Panc1 (cell line): ENCODE data around the gene HUNK. TPM values are rescaled to one million over a fixed set of nuclear protein-coding genes. Genes with fewer than 3 reads are reported as not detected.

ENCODE experiments used
- ATAC-seq: fragments of 200-7000 bp; cut with Tn5 transposase; 2 replicates; pipeline ENCODE4 v1.9.1; 2020; ENCODE audit warnings: mild to moderate bottlenecking, moderate library complexity
- BruUV-seq: library from RNA; stranded (reverse); fragments of 400-500 nt; replicated peaks from 2 replicates; lab custom pipeline; 2021; lab: Mats Ljungman, UMichigan
- CTCF ChIA-PET: fragments of 300-600 bp; sonication (Branson Sonifier 250); formaldehyde crosslinking; loops from one replicate; lab custom pipeline; 2022; ENCODE audit warnings: antibody characterized with exemption; lab: Charles Lee
- POLR2A ChIA-PET: fragments of 300-600 bp; sonication (Branson Sonifier 250); formaldehyde crosslinking; loops from one replicate; lab custom pipeline; 2022; ENCODE audit warnings: antibody characterized with exemption; lab: Charles Lee
- DNase-seq: peaks from one replicate; pipeline ENCODE4 v3.0.0-alpha.2; 2010; ENCODE audit warnings: low read depth, low spot score
- H3K27ac ChIP-seq: 2 replicates; pipeline ENCODE4 v1.5.1; 2011; ENCODE audit warnings: mild to moderate bottlenecking, low read length, inconsistent platforms
- H3K27me3 ChIP-seq: fragments of 200-500 bp; sonication (Bioruptor generic); 2 replicates; pipeline ENCODE4 v1.6.0; 2014; ENCODE audit warnings: low read length, inconsistent platforms; ENCODE audit not compliant: control insufficient read depth, insufficient read depth
- H3K36me3 ChIP-seq: fragments of 200-500 bp; sonication (Bioruptor generic); 2 replicates; pipeline ENCODE4 v1.5.1; 2014; ENCODE audit warnings: inconsistent platforms, mild to moderate bottlenecking, low read length, moderate library complexity; ENCODE audit not compliant: control insufficient read depth, insufficient read depth
- H3K4me1 ChIP-seq: 2 replicates; pipeline ENCODE4 v1.5.1; 2011; ENCODE audit warnings: inconsistent platforms, mild to moderate bottlenecking, low read length, moderate library complexity; ENCODE audit not compliant: control insufficient read depth, insufficient read depth
- H3K4me3 ChIP-seq, 2 experiments: 2 replicates each; pipeline ENCODE4 v1.5.1; 2011 to 2012; ENCODE audit warnings: low read depth in 2 of 2, low read length in 2 of 2, mild to moderate bottlenecking in 2 of 2, inconsistent platforms in 1 of 2, moderate library complexity in 1 of 2
- H3K9me3 ChIP-seq: fragments of 200-500 bp; sonication (Bioruptor generic); 2 replicates; pipeline ENCODE4 v1.5.1; 2014; ENCODE audit warnings: low read depth, mild to moderate bottlenecking, inconsistent platforms, low read length, moderate library complexity; ENCODE audit not compliant: control insufficient read depth, insufficient read depth
- POLR2AphosphoS5 ChIP-seq: IDR thresholded peaks from 2 replicates; pipeline ENCODE4 v1.6.1; 2012; ENCODE audit warnings: mild to moderate bottlenecking, low read depth, low read length, moderate library complexity
- SIN3A ChIP-seq: IDR thresholded peaks from 2 replicates; pipeline ENCODE4 v1.6.1; 2012; ENCODE audit warnings: low read depth, mild to moderate bottlenecking, low read length, moderate library complexity, borderline replicate concordance; ENCODE audit not compliant: insufficient read depth
- TCF7L2 ChIP-seq: IDR thresholded peaks from 2 replicates; pipeline ENCODE4 v1.6.1; 2011; ENCODE audit warnings: mild to moderate bottlenecking, low read depth, low read length, inconsistent platforms
- in situ Hi-C: cut with HindIII; loops from 2 replicates; pipeline ENCODE4 v1.10.0; 2016; ENCODE audit warnings: low sequenced_read_pairs, low pct_unique_long_range_greater_than_20kb
- intact Hi-C: fragments of 100-400 bp; cut with micrococcal nuclease; formaldehyde crosslinking; loops from one replicate; pipeline ENCODE4 v1.10.0; 2022; ENCODE audit not compliant: unreplicated experiment
- total RNA-seq: library from RNA; stranded (reverse); gene quantifications from one replicate; pipeline ENCODE4 v1.2.1, GENCODE V29; 2021; ENCODE audit not compliant: unreplicated experiment
- TF ChIP-seq, protein P1 (sequence below), 2 experiments: IDR thresholded peaks; 2 replicates each; pipeline ENCODE4 v1.6.1; 2011 to 2012; ENCODE audit warnings: low read depth in 2 of 2, control low read depth in 1 of 2, low read length in 1 of 2, mild to moderate bottlenecking in 1 of 2, moderate library complexity in 1 of 2; ENCODE audit not compliant: insufficient read depth in 1 of 2
- TF ChIP-seq, protein P2 (sequence below): fragments of 450-650 bp; IDR thresholded peaks from 2 replicates; pipeline ENCODE4 v1.5.1; 2017; ENCODE audit warnings: mild to moderate bottlenecking

The HUNK gene
- total RNA-seq, 1 experiment from 2014 or later, result 0.05 TPM

DNA sequence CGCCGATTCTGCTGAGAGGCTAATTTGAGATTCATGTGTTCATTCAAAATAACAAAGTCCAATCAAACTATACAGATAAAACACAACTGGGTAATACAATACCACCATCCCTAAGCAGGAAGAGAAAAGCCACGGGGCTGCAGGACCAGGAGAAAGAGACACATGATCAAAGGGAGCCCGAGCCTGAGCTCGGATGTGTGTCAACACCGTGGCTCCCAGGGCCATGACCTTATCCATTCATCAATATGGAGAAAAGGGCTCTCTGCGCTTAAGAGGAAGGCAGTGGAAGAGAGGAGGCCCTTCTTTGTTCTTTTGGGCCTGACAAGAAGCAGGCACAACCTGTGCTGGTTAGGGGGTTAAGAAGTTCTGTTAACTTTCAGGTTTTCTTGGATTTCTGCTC, 56.7 kb downstream of the HUNK start:
- Histone ChIP-seq H3K36me3 (no peaks in the 10 kb centered on the region), H3K9me3 (no peaks in the 10 kb centered on the region), H3K27me3 (0 out of 2 replicates have a peak, but pooled peaks cover 2% of the 10 kb centered on the region), H3K27ac (no peak overlapping the region), H3K4me1 (no peaks in the 10 kb centered on the region), H3K4me3 (no peak overlapping the region)
- ChIA-PET POLR2A (no interaction called here), CTCF (no interaction called here)
- ATAC-seq (no peak), DNase-seq (no peak)
- no peak for TF ChIP-seq SIN3A
- TF ChIP-seq, protein P1, sequence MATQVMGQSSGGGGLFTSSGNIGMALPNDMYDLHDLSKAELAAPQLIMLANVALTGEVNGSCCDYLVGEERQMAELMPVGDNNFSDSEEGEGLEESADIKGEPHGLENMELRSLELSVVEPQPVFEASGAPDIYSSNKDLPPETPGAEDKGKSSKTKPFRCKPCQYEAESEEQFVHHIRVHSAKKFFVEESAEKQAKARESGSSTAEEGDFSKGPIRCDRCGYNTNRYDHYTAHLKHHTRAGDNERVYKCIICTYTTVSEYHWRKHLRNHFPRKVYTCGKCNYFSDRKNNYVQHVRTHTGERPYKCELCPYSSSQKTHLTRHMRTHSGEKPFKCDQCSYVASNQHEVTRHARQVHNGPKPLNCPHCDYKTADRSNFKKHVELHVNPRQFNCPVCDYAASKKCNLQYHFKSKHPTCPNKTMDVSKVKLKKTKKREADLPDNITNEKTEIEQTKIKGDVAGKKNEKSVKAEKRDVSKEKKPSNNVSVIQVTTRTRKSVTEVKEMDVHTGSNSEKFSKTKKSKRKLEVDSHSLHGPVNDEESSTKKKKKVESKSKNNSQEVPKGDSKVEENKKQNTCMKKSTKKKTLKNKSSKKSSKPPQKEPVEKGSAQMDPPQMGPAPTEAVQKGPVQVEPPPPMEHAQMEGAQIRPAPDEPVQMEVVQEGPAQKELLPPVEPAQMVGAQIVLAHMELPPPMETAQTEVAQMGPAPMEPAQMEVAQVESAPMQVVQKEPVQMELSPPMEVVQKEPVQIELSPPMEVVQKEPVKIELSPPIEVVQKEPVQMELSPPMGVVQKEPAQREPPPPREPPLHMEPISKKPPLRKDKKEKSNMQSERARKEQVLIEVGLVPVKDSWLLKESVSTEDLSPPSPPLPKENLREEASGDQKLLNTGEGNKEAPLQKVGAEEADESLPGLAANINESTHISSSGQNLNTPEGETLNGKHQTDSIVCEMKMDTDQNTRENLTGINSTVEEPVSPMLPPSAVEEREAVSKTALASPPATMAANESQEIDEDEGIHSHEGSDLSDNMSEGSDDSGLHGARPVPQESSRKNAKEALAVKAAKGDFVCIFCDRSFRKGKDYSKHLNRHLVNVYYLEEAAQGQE (IDR thresholded peaks at IDR 0.05; ENCODE audit: insufficient read depth in 1 of 2, low read depth in 2 of 2, low read length in 1 of 2), result no peak
- TF ChIP-seq POLR2AphosphoS5, result no peak
- TF ChIP-seq, protein P2, sequence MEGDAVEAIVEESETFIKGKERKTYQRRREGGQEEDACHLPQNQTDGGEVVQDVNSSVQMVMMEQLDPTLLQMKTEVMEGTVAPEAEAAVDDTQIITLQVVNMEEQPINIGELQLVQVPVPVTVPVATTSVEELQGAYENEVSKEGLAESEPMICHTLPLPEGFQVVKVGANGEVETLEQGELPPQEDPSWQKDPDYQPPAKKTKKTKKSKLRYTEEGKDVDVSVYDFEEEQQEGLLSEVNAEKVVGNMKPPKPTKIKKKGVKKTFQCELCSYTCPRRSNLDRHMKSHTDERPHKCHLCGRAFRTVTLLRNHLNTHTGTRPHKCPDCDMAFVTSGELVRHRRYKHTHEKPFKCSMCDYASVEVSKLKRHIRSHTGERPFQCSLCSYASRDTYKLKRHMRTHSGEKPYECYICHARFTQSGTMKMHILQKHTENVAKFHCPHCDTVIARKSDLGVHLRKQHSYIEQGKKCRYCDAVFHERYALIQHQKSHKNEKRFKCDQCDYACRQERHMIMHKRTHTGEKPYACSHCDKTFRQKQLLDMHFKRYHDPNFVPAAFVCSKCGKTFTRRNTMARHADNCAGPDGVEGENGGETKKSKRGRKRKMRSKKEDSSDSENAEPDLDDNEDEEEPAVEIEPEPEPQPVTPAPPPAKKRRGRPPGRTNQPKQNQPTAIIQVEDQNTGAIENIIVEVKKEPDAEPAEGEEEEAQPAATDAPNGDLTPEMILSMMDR, result no peak
- no peak for TF ChIP-seq TCF7L2
- BruUV-seq, result no TSS peak
- in situ Hi-C loops, result no loop called here
- intact Hi-C loops, result no loop called here

DNA sequence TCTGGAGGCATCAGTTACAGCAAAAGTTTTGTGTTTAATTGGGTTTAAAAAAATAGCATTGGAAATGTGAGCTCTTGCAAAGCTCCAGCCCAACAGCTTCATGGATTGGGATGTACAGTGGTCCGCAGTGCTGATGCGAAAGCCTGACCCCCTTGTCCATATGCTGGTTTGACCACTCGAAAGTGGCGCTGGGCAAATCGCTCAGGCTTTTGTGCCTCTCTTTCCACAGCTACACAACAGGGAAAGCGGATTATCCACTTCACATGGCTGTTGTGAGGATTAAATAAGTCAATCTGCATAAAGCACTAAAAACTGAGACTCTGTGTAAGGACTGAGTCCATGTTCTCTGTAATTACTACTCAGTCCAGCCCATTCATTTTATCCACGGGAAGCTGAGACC, 57.2 kb downstream of the HUNK start:
- no peak for TF ChIP-seq POLR2AphosphoS5
- TF ChIP-seq, protein P2, result no peak
- TF ChIP-seq TCF7L2, result no peak
- intact Hi-C loops, result no loop called here
- in situ Hi-C loops, result no loop called here
- POLR2A ChIA-PET, result no interaction called here
- no peaks in the 10 kb centered on the region for H3K4me1 ChIP-seq
- BruUV-seq, result no TSS peak
- 0 out of 2 replicates have a peak, but pooled peaks cover 2% of the 10 kb centered on the region for H3K27me3 ChIP-seq
- no peak overlapping the region for H3K4me3 ChIP-seq
- no peaks in the 10 kb centered on the region for H3K9me3 ChIP-seq
- H3K27ac ChIP-seq, result no peak overlapping the region
- CTCF ChIA-PET, result no interaction called here
- ATAC-seq (no peak), DNase-seq (no peak)
- no peaks in the 10 kb centered on the region for H3K36me3 ChIP-seq
